Hematopoietic multipotent progenitor cell treated with erythropoietin and hydrocortisone succinate and interleukin-3 and kit ligand, for 4 days (in vitro differentiated cells): ENCODE data around the gene C9orf43.
A peak's percentile ranks its signal among the peaks of the same experiment; 100 is the strongest.
"Not testable (repeated sequence)": the region's sequence is repeated elsewhere in the genome, so short reads cannot be mapped to it uniquely, and the experiment has no call there.

ENCODE experiments used
- DNase-seq: peaks from one replicate; pipeline ENCODE4 v3.0.0-alpha.2; 2015

The C9orf43 gene, protein sequence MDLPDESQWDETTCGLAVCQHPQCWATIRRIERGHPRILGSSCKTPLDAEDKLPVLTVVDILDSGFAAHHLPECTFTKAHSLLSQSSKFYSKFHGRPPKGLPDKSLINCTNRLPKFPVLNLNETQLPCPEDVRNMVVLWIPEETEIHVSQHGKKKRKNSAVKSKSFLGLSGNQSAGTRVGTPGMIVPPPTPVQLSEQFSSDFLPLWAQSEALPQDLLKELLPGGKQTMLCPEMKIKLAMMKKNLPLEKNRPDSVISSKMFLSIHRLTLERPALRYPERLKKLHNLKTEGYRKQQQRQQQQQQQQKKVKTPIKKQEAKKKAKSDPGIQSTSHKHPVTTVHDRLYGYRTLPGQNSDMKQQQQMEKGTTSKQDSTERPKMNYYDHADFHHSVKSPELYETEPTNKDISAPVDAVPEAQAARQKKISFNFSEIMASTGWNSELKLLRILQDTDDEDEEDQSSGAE

DNA sequence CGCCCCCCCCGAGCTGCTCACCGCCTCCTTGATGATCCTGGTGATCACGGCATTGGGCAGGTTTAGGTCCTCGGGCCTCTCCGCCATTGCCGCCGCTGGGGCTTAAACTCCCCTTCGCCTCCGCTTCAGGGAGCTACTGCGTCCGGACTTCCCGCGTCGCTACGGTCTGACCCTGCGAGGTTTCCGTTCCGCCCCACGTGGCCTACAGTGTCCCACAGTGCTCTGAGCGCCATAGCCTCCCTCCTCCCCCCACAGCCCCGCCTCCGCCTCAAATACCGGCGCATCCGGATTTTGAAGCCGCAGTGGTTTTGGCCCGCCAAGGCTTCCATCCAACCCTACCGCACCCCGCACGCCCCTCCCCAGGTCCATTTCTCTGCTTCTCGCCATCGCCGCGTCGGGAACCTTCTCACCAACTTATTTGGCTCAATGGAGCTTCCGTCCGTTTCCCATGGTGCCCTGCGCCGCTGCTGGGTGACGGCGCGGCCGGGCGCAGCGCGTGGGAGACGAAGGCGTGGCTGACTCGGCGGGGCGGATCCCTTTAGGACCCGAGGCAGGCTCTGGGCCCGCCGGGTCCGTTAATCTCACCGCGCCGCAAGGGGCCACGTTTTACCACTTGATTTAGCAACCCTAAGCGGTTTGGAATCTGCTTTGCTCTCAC, at the start of gene C9orf43, which contains the start of gene POLE3:
TSS of gene C9orf43 (plus strand) at position 541 of the 658 bp plus-strand sequence. CDS start 2,747 bp downstream, outside the sequence.
TSS of gene POLE3 (minus strand) at position 469 of the 658 bp plus-strand sequence. CDS start at position 87, 382 bp downstream.
- DNase-seq: peak; percentile 99

DNA sequence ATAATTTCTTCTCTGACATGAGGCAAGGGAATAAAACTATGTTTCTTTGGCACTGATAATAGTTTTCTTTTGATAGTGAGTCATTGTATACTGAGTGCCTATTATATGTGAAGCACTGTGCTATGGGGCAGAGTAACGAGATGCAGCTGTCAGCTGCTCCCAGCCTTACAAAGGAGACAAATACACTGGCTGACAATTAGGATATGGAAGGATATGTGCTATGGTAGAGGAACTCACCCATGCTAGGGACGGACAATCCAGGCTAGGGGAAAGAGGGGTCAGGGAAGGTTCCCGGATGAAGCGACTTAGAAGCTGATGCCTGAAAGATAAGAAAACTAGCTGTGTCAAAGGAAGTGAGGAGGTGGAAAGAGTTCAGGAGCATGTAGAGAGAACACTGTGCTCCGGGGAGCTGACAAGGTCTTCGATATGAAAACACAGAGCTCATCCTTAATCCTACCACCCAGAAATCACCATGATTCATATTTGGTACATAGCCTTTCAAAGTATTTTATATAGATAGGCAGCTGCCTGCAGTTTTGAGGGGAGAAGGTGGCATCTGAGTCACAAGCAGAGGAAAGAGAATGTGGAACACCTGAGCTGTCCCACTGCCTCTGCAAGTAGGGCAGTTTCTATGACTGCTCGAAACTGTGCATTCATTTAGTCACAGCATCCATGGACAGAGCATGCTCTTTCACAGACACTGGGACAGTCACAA, 49.1 kb upstream of the C9orf43 start:
- DNase-seq: no peak

DNA sequence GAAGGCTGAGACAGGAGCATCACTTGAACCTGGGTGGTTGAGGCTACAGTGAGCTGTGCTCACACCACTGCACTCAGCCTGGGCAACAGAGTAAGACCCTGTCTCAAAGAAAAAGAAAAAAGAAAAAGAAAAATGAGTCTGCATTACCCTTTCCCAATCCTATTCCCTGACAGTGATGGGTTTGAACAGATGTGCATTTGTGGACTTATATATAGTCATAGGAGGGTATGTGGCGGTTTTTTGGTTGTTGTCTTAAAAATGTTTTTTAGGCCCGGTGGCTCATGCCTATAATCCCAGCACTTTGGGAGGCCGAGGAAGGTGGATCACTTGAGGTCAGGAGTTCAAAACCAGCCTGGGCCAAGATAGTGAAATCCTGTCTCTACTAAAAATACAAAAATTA, 47.2 kb upstream of the C9orf43 start:
- no peak for DNase-seq

DNA sequence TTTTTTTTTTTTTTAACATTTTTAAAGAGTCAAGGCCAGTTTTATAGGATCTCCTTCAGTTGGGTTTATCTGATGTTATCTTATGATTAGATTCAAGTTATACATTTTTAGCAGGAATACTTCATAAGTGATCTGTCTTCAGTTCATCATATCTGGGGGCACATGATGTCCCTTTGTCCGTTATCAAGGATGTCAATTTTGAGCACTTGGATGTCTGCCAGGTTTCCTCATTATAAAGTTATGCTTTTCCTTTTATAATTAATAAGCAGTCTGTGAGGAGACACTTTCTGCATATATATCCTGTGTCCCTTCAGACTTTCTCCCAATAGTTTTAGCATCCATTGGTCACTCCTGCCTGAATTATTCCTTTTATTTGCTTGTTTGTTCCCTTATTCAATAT, 45.6 kb upstream of the C9orf43 start:
- peak; percentile 69 for DNase-seq

DNA sequence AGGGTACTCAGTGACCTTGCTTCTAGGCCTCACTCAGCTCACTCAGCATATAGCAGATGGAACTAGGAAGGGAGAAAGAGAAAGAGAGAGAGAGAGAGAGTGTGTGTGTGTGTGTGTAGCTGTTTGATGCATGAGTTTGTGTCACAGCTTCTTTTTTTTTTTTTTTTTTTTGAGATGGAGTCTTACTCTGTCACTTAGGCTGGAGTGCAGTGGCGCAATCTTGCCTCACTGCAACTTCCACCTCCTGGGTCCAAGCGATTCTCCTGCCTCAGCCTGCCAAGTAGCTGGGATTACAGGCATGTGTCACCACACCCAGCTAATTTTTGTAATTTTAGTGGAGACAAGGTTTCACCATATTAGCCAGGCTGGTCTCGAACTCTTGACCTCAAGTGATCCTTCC, 44.9 kb upstream of the C9orf43 start:
- peak; percentile 37 for DNase-seq

DNA sequence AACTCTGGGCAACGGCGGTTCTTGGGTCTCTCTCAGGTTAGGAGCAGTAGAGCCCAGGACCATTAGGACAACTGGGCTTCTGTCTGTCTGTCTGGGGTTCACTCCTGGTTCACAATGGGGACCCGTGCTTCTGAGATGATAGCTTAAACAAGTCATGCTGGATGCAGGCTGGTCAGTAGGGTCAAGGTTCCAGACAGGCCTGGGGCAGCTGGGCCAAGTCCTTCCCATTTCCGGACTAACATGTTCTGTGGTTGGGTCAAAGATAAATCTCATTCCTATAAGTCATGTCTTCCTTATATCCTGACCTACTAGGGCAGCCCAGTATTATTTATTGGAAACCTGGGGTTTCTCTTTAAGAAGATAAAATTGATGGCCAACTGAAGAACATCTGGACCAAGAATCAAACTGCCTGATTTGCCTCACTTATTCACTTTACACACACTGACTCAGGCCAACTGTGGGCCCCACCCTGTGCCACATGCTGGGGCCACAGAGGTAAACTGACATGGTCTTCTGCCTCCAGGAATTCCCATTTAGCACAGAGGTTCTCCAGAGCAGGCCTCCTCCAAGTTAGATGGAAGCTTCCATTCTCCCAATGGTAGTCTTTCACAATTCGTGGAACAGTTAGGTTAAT, 42.1 kb upstream of the C9orf43 start:
- DNase-seq: peak; percentile 47

DNA sequence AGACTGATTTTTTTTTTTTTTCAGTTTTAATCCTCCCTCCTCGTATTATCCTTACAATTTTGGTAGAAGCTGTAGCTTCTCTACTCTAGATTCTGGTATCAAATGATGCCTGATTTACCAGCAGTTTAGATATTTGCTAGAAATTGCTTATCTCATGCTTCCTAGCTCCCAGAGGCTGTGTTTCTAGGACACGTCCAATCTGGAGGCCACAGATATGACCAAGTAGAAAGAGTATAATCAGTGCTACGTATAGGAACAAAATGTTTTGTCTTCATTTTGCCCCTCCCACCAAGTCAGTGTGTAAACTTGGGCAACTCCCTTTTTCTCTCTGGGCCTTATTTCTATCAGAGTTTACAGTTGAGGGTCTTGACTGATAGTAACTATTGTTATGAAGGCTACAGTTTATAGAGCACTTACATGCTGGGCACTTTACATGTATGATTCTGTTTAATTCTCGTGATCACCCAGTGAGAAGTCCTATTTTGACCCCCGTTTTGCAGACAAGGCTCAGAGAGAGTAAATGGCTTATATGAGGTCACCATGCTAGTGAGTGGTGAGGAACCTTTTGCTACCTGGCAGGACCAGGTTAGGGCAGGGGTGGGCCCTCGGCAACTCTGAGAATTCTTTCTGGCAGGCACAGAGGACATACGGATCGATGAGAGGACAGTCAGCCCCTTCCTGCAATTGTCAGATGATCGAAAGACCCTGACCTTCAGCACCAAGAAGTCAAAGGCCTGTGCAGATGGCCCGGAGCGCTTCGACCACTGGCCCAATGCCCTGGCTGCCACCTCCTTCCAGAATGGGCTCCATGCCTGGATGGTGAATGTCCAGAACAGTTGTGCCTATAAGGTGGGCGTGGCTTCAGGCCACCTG, 41.3 kb upstream of the C9orf43 start:
- DNase-seq: peak; percentile 97

DNA sequence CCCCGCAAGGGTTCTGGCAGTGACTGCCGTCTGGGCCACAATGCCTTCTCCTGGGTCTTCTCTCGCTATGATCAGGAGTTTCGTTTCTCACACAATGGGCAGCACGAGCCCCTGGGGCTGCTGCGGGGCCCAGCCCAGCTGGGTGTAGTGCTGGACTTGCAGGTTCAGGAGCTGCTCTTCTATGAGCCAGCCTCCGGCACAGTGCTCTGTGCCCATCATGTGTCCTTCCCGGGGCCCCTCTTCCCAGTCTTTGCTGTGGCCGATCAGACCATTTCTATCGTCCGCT, 40.7 kb upstream of the C9orf43 start:
- DNase-seq: no peak

DNA sequence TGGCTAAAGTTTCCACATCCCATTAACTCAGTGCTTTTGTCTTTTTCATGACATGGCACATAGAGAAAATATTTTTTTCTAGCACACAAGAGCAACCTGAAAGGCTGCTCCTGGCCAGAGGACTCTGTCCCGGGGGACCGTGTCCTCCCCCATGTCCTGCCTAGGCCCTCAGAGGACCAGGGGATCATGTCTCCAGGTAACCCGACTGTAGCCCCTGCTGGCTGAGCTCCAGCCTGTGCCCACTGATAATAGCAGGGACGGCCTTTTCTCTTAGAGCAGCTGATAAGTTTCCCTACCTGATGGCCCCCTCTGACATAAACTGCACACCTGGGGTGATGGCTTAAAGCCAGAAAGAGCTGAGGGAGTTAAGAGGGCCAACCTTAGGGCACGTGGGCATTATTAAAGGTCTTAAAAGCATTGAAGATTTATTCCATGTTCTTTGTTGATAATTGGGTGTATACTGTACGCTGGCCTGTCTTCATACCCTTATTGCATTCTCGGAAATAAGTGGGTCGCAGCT, 39.7 kb upstream of the C9orf43 start:
- no peak for DNase-seq

DNA sequence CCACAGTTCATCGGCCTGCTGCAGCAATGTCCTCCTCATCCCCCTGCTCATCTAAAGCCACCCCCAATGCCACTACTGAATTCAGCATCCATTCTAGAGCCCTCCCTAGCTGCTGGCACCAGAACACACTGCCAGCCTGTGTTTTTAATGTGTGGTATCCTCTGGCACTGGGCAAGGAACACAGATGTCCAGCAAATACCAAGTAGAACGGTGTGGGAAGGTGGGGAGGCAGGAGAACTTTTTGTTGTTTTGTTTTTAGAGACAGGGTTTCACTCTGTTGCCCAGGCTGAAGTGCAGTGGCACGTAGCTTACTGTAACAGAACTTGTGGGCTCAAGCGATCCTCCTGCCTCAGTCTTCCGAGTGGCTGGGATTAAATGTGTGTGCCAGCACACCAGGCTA, 38.5 kb upstream of the C9orf43 start:
- no peak for DNase-seq

DNA sequence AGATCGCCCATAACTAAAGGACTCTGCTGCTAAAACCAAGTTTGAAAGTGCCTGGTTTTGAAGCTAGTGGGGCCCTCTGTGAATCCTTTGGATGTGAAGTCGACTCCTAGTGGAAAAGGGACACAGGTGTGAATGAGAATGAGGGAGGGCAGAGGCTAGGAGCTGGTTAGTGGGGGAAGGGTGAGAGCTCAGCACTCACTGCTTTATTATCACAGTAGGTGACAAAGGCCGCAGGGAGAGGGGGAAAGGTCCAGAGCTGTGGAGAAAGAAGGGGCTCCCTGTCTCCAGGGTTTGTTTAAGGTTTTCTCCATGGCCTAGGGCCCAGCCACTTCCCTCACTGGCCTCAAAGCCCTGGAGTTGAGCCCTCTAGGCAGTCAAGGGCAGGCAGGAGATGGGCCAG, 37.3 kb upstream of the C9orf43 start:
- no peak for DNase-seq

DNA sequence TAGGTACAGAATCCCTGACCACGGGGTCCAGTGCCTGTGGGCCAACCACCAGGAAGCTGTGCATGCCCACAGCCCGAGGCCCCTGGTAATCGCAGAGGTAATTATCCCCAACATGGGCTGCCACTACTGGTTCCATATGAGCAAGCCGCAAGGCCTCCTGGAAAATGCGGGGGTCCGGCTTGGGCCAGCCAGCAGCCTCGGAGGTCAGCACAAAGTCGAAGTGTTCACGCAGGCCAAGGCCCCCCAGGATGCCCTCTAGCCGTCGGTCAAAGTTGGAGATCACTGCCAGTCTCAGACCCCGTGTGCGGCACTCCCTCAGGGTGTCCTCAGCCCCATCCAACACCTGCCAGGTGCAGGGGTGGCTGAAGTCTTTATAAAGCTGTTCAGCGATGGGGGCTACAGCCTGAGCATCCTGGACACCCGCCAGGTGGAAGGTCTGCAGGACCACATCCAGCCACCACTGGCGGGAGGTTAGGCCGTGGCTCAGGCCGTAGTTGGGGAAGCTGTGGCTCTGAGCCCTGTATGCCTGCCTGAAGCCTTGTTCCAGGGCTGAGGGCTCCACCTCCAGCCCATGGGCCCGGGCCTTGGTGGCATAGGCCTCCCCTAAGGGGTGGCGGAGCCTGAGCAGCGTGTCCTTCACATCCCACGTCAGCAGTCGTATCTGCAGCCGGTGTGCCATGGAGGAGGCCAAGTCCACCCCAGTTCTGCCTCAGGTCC, 36.7 kb upstream of the C9orf43 start:
- no peak for DNase-seq

DNA sequence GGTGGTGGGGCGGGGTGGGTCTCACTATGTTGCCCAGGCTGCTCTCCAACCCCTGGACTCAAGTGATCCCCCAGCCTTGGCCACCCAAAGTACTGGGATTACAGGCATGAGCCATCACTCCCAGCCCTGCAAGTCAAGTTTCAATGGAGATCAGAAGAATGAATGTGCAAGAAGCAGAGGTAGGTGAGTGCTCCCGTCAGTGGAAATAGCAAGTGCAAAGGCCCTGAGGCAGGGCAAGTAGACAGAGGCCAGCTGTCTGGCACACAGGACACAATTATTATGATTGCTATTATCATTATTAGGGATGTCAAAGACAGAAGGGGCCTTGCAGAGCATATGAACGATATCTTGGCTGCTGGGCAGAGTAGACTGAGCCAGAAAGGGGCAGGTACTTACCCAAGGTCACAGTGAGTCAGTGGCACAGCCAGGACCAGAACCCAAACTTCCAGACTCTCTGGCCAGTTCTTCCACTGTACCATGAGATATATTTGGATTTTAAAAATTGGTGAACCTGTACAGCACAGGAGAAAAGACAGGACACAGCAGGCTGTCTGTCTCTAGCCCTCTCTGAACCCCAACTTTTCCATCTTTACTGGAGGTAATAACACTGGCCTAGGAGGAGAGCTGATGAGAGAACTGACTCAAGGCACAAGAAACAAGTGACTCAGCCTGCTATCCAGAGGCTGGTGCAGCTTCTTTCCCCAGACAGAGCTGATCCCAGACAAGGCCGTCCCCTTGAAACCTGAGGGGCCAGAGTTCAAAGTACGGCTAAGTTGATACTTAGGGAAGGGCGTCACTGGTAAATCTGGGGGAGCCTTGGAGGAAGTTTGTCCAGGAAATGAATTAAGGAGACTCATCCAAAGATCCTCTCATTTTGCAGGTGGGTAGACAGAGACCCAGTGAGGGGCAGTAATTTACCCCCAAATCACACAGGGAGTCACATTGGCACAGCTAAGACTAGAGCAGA, 35.2 kb upstream of the C9orf43 start:
- DNase-seq: no peak

DNA sequence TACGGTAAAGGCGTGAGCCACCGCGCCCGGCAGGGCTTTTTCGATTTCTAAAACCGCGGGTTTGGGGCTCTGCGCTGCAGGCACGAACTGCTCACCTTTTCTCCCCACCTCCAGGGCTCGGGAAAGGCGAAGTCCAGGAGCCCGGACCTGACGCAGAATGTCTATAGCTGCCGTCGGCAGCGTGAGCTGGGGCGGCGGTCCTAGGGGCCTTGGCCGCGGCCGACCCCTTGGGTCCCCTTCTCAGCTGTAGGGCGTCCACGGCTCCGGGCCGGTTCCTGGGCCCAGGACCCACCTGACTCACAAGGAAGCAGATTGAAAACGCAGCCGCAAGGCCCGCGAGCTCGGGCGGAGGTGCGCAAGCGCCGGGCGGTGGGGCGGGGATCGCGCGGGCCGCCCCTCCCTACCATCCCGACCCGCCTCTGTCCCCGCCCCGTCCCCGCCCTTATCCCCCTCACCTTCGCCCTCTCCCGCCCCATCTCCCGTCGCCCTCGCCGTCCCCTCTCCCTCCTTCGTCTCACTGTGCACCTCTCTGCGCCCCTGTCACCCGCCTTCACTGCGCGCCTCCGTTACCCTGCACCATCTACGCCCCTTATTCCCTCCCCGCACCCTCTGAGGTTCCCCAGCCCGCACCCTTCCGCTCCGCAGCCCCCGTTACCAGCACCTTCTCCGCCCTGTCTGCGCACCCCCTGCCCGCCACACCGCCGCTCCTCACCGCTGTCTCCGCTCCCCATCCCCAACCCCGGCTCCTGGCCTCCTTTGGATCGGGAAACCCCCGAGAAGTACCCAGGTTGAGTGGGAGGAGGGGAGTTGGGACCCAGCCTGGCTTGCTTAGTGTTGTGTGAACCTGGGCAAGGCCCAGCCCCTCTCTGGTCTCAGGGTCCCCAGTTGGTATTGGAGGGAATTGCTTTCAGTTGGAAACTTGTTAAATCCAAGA, 33.6 kb upstream of the C9orf43 start, which contains the start of gene HDHD3:
TSS of gene HDHD3 (minus strand) at position 353 of the 934 bp plus-strand sequence. CDS start 2,632 bp downstream, outside the sequence.
- DNase-seq: peak; percentile 92

DNA sequence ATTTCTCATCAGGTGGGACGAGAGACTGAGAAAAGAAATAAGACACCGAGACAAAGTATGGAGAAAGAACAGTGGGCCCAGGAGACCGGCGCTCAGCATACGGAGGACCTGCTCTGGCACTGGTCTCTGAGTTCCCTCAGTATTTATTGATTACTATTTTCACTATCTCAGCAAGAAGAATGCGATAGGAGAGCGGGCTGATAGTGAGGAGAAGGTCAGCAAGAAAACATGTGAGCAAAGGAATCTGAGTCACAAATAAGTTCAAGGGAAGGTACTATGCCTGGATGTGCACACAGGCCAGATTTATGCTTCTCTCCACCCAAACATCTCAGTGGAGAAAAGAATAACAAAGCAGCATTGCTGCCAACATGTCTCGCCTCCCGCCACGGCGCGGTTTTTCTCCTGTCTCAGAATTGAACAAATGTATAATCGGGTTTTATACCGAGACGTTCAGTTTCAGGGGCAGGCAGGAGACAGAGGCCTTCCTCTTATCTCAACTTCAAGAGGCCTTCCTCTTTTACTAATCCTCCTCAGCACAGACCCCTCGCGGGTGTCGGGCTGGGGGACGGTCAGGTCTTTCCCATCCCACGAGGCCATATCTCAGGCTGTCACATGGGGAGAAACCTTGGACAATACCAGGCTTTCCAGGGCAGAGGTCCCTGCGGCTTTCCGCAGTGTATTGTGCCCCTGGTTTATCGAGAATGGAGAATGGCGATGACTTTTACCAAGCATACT, 31.3 kb upstream of the C9orf43 start:
- peak; percentile 89 for DNase-seq

DNA sequence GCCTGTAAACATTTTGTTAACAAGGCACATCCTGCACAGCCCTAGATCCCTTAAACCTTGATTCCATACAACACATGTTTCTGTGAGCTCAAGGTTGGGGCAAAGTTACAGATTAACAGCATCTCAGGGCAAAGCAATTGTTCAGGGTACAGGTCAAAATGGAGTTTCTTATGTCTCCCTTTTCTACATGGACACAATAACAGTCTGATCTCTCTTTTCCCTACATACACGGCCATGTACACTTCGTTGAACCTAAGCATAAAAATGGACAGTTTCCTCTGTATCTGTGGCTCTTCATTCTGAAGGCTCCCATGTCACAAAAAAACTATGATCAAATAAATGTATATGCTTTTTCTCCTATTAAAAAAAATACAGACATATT, 30.7 kb upstream of the C9orf43 start:
- not testable (repeated sequence) for DNase-seq

DNA sequence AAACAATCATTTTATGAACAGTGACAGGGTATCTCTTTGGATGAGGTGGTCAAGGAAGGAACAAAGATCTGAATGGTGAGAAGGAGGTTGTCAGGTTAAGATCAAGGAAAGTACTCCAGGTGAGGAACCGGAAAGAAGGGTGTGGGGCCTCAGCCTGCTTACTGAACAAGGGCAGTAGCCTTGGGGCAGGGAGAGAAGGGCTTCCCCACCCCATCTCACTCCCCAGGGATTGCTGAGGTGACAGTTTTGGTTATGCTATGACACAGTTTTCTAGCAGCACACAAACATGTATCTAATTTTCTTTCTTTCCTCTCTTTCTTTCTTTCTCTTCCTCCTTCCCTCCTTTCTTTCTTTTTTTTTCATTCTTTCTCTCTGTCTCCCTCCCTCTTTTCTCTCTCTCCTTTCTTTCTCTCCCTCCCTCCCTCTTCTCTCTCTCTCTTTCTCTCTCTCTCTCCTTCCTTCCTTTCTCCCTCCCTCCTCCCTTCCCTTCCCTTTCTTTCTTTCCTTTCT, 29.6 kb upstream of the C9orf43 start:
- no peak for DNase-seq

DNA sequence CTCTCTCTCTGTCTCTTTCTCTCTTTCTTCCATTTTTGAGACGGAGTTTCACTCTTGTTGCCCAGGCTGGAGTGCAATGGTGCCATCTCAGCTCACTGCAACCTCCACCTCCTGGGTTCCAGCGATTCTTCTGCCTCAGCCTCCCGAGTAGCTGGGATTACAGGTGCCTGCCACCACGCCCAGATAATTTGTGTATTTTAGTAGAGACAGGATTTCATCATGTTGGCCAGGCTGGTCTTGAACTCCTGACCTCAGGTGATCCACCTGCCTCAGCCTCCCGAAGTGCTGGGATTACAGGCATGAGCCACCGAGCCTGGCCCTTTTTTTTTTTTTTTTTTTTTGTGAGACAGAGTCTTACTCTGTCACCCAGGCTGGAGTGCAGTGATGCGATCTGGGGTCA, 29.1 kb upstream of the C9orf43 start:
- DNase-seq: not testable (repeated sequence)
